GM12878 (cell line): Measurements from ENCODE around the gene ANOS1. TPM values are rescaled to one million over a fixed set of nuclear protein-coding genes. Genes with fewer than 3 reads are reported as not detected.

Experiments
- ATAC-seq: fragments of 200-7000 bp; cut with Tn5 transposase; 3 replicates; pipeline ENCODE4 v1.9.1; 2020; ENCODE audit warnings: mild to moderate bottlenecking, moderate library complexity
- BruUV-seq: library from RNA; stranded (reverse); fragments of 400-500 nt; replicated peaks from 2 replicates; lab custom pipeline; 2021; lab: Mats Ljungman, UMichigan
- CTCF ChIA-PET: fragments of 300-600 bp; sonication (Branson Sonifier 250); formaldehyde crosslinking; extraction: SDS; loops from one replicate; lab custom pipeline; 2021; ENCODE audit warnings: inconsistent platforms; lab: Yijun Ruan, JAX
- POLR2A ChIA-PET: fragments of 350-600 bp; formaldehyde crosslinking; extraction: SDS; loops from one replicate; lab custom pipeline; 2021; ENCODE audit warnings: inconsistent platforms; lab: Charles Lee
- RAD21 ChIA-PET: fragments of 300-600 bp; sonication (Branson Sonifier 250); formaldehyde crosslinking; loops from one replicate; lab custom pipeline; 2023; ENCODE audit warnings: antibody characterized with exemption; ENCODE audit not compliant: unreplicated experiment; lab: Charles Lee
- SMC1A ChIA-PET: fragments of 300-600 bp; sonication (Branson Sonifier 250); formaldehyde crosslinking; loops from one replicate; lab custom pipeline; 2023; ENCODE audit not compliant: unreplicated experiment, uncharacterized antibody; lab: Charles Lee
- DNase-seq: peaks from one replicate; pipeline ENCODE4 v3.0.0-alpha.2; 2011; ENCODE audit warnings: low read depth, low spot score
- FAIRE-seq: peaks from 3 replicates; lab custom pipeline; 2011; peaks lifted over from hg19 to GRCh38; lab: Jason Lieb, UNC
- H2AFZ ChIP-seq: 2 replicates; pipeline ENCODE4 v1.6.0; 2011; ENCODE audit warnings: low read depth, low read length, control low read depth; ENCODE audit not compliant: control insufficient read depth
- H3K27ac ChIP-seq: 2 replicates; pipeline ENCODE4 v1.5.1; 2011; ENCODE audit warnings: control low read depth; ENCODE audit not compliant: control insufficient read depth, insufficient read depth
- H3K27me3 ChIP-seq, 2 experiments: replicated peaks in 1 of 2; 2 replicates each; pipeline versions ENCODE4 v1.6.0 to v1.6.1; 2011; ENCODE audit warnings: low read length in 1 of 2; ENCODE audit not compliant: control insufficient read depth in 2 of 2, insufficient read depth in 2 of 2
- H3K36me3 ChIP-seq, 2 experiments: 2 replicates each; pipeline ENCODE4 v1.5.1; 2011; ENCODE audit warnings: low read length in 1 of 2; ENCODE audit not compliant: control insufficient read depth in 2 of 2, insufficient read depth in 2 of 2
- H3K4me1 ChIP-seq: 2 replicates; pipeline ENCODE4 v1.6.1; 2011; ENCODE audit warnings: mild to moderate bottlenecking, low read length, moderate library complexity, mixed read lengths; ENCODE audit not compliant: control insufficient read depth, insufficient read depth
- H3K4me2 ChIP-seq: 2 replicates; pipeline ENCODE4 v1.6.0; 2011; ENCODE audit warnings: control low read depth; ENCODE audit not compliant: control insufficient read depth, insufficient read depth
- H3K4me3 ChIP-seq: fragments of 200-600 bp; sonication (generic); 2 replicates; pipeline ENCODE4 v1.5.1; 2016
- H3K79me2 ChIP-seq: 2 replicates; pipeline ENCODE4 v1.6.0; 2011; ENCODE audit warnings: low read length; ENCODE audit not compliant: control insufficient read depth, insufficient read depth
- H3K9ac ChIP-seq: 2 replicates; pipeline ENCODE4 v1.8.0; 2011; ENCODE audit warnings: low read length, control low read depth, mixed read lengths; ENCODE audit not compliant: control insufficient read depth, insufficient read depth
- H3K9me3 ChIP-seq: replicated peaks from 3 replicates; pipeline ENCODE4 v1.5.1; 2011; ENCODE audit warnings: mild to moderate bottlenecking, low read length; ENCODE audit not compliant: control insufficient read depth, insufficient read depth
- H4K20me1 ChIP-seq: 2 replicates; pipeline ENCODE4 v1.6.0; 2011; ENCODE audit not compliant: control insufficient read depth, insufficient read depth
- CBFB ChIP-seq: IDR thresholded peaks from 2 replicates; pipeline ENCODE4 v1.6.1; 2016; ENCODE audit warnings: antibody characterized with exemption, low read depth
- CEBPB ChIP-seq, 2 experiments: fragments of 150-350 bp in 1 of 2; IDR thresholded peaks; 2 replicates each; pipeline ENCODE4 v1.6.1; 2012 to 2014; ENCODE audit warnings: low read depth in 2 of 2, low read length in 2 of 2, borderline replicate concordance in 1 of 2, inconsistent platforms in 1 of 2
- CHD2 ChIP-seq: IDR thresholded peaks from 2 replicates; pipeline ENCODE4 v1.6.1; 2011; ENCODE audit warnings: low read depth, low read length, improper control_type of control experiment, borderline replicate concordance
- CTCF ChIP-seq, 3 experiments: IDR thresholded peaks in 2 of 3; conservative IDR thresholded peaks in 1 of 3; 2 replicates each; pipeline ENCODE4 v1.5.1; 2011; ENCODE audit warnings: low read depth in 3 of 3, low read length in 3 of 3, mild to moderate bottlenecking in 3 of 3, control low read depth in 2 of 3, moderate library complexity in 2 of 3, inconsistent platforms in 1 of 3, mixed read lengths in 1 of 3; ENCODE audit not compliant: control insufficient read depth in 2 of 3, insufficient read depth in 1 of 3; ENCODE audit errors: extremely low read depth in 1 of 3
- EED ChIP-seq: sonication (generic); IDR thresholded peaks from 2 replicates; pipeline ENCODE4 v1.6.1; 2016; ENCODE audit warnings: antibody characterized with exemption, low read depth
- FOXK2 ChIP-seq: fragments of 450-650 bp; IDR thresholded peaks from 2 replicates; pipeline ENCODE4 v1.6.1; 2017; ENCODE audit warnings: mild to moderate bottlenecking, moderate library complexity
- JUNB ChIP-seq: IDR thresholded peaks from 2 replicates; pipeline ENCODE4 v1.6.1; 2016; ENCODE audit warnings: antibody characterized with exemption, mild to moderate bottlenecking
- MYC ChIP-seq: IDR thresholded peaks from 2 replicates; pipeline ENCODE4 v1.6.1; 2011; ENCODE audit warnings: mild to moderate bottlenecking, low read length, moderate library complexity, inconsistent platforms; ENCODE audit not compliant: insufficient read depth, insufficient replicate concordance, insufficient read length, severe bottlenecking
- NFYA ChIP-seq: IDR thresholded peaks from 2 replicates; pipeline ENCODE4 v1.6.1; 2011; ENCODE audit warnings: low read depth, mild to moderate bottlenecking, low read length, improper control_type of control experiment, borderline replicate concordance
- NR2C2 ChIP-seq: IDR thresholded peaks from 2 replicates; pipeline ENCODE4 v1.6.1; 2011; ENCODE audit warnings: borderline replicate concordance, low read depth; ENCODE audit not compliant: control insufficient read depth, insufficient read length
- PML ChIP-seq: IDR thresholded peaks from 2 replicates; pipeline ENCODE4 v1.6.1; 2012; ENCODE audit warnings: low read length, inconsistent platforms
- SIN3A ChIP-seq: IDR thresholded peaks from 2 replicates; pipeline ENCODE4 v1.6.1; 2012; ENCODE audit warnings: low read depth, low read length, improper control_type of control experiment
- ZBED1 ChIP-seq: IDR thresholded peaks from 2 replicates; pipeline ENCODE4 v1.6.1; 2016; ENCODE audit warnings: borderline replicate concordance
- WGBS: methylation state at CpG from one replicate; pipeline ENCODE4 v1.1.6; 2016; ENCODE audit warnings: low lambda C conversion rate; ENCODE audit not compliant: insufficient replicate concordance, insufficient coverage; ENCODE audit errors: missing lambda C conversion rate; 5-methylcytosine and 5-hydroxymethylcytosine counted together
- in situ Hi-C: fragments of 300-500 bp; cut with MboI; formaldehyde crosslinking; loops from 9 replicates; pipeline ENCODE4 v1.14.3; 2018; ENCODE audit warnings: mixed read lengths
- intact Hi-C: fragments of 100-400 bp; cut with micrococcal nuclease; formaldehyde crosslinking; loops from one replicate; pipeline ENCODE4 v1.14.2; 2022; ENCODE audit not compliant: unreplicated experiment
- polyA plus RNA-seq, 11 experiments: library from polyadenylated mRNA; depleted of rRNA in 4 of 11; unstranded in 6 of 11; stranded (reverse) in 5 of 11; fragments of >200 nt; fragmentation: Nextera tagmentation in 4 of 11; fragmentation: Illumina TruSeq in 1 of 11; extraction: Ambion mirVana in 4 of 11; extraction: Trizol in 1 of 11; gene quantifications; 1 replicate in 1 of 11; 2 replicates in 10 of 11; pipeline versions ENCODE4 v1.2.1 to v1.2.3, GENCODE V29; 2011 to 2016; ENCODE audit warnings: inconsistent platforms in 2 of 11, missing spikeins in 2 of 11, low read depth in 1 of 11
- total RNA-seq, 4 experiments: library from RNA; depleted of rRNA in 3 of 4; stranded (reverse); fragments of >200 nt in 3 of 4; fragmentation: Illumina TruSeq in 1 of 4; extraction: Trizol in 1 of 4; gene quantifications; 2 replicates each; pipeline versions ENCODE4 v1.2.1 to v1.2.3, GENCODE V29; 2013 to 2021
- TF ChIP-seq, protein P1 (sequence below): fragments of 450-650 bp; IDR thresholded peaks from 2 replicates; pipeline ENCODE4 v1.6.1; 2016; ENCODE audit warnings: mild to moderate bottlenecking

Gene ANOS1
- total and polyA plus RNA-seq, 10 of the 15 experiments (the other 5 are each of a cell fraction or from before 2014, with no cell fraction given): under 0.01 to 4.0 (median 0.03) TPM; not detected in 3

DNA sequence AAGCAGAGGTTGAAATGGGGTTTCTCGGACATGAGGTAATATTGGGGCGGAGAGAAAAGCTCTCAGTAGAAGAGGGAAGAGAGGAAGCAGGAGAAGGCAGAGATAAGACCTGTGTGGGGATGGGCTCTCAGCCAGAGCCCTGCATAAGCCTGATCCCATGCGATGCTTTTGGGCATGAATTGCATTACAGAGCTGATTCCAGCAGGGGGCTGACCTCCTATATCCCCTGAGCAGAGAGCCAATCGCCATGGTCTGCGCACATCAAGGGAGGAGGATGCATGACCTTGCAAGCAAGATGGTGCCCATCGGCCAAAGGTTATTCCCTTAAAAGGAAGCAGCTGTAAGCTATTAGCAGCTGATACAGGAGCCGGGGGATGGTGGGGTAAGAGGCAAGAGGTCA lies 7.6 kb downstream of the ANOS1 start:
- H3K4me2 ChIP-seq: no peak overlapping the region
- FAIRE-seq: no peak
- no peaks in the 10 kb centered on the region for H3K9me3 ChIP-seq
- H2AFZ ChIP-seq: no peak overlapping the region
- in situ Hi-C loops (no loop called here), intact Hi-C loops (no loop called here)
- no peaks in the 10 kb centered on the region for H4K20me1 ChIP-seq
- no peaks in the 10 kb centered on the region for H3K36me3 ChIP-seq
- DNase-seq: no peak
- ChIA-PET RAD21 (no interaction called here), SMC1A (interaction anchor here (1.4 kb wide), 1 partner anchor 14 kb away, joined by 3 read pairs; no protein-coding TSS in a partner anchor), POLR2A (no interaction called here), CTCF (interaction anchor here (0.9 to 1.7 kb wide), 3 partner anchors 10 to 30 kb away, joined by 3 to 7 read pairs (median 4); no protein-coding TSS in a partner anchor)
- H3K4me3 ChIP-seq: no peak overlapping the region
- peak; percentile 63 for ATAC-seq
- H3K27me3 ChIP-seq: no peaks in the 10 kb centered on the region
- no peak overlapping the region for H3K27ac ChIP-seq
- H3K79me2 ChIP-seq: no peaks in the 10 kb centered on the region
- H3K4me1 ChIP-seq: no peaks in the 10 kb centered on the region
- no TSS peak for BruUV-seq
- 0 out of 6 replicates have a peak, but pooled peaks of 1 of the 3 experiments have one; percentile 19 for TF ChIP-seq CTCF (IDR thresholded peaks at IDR 0.05 in 2 of 3, conservative IDR thresholded peaks at IDR 0.05 in 1 of 3; ENCODE audit: control insufficient read depth in 2 of 3, extremely low read depth in 1 of 3, insufficient read depth in 1 of 3, low read depth in 3 of 3, low read length in 3 of 3)
- no peak for TF ChIP-seq CBFB
- TF ChIP-seq CEBPB (IDR thresholded peaks at IDR 0.05; ENCODE audit: borderline replicate concordance in 1 of 2, low read depth in 2 of 2, low read length in 2 of 2): no peak
- WGBS: 61% methylated on average over 6 of the region's 7 CpGs
- no peak overlapping the region for H3K9ac ChIP-seq

DNA sequence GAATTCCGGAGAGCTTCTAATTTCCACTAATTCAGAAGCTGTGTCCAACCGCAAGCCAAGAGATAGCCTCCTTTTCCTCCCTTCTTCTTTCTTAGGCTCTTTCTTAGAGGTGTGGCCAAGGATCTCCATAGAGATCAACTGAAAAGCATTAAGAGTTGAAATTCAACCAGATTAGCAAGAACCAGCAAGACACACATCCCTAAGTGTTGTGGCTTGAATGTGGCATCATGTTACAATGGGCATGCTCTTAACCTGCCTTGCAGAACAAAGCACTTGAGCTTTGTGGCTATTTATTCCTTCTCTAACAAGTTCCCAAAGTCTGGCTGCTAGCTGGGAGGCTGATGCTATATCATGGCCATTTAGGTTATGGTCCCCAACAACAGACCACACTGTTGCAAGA lies 10.4 kb downstream of the ANOS1 start:
- in situ Hi-C loops: no loop called here
- RAD21 ChIA-PET: no interaction called here
- TF ChIP-seq SIN3A: no peak
- TF ChIP-seq NR2C2: no peak
- no peak for TF ChIP-seq FOXK2
- TF ChIP-seq, protein P1, sequence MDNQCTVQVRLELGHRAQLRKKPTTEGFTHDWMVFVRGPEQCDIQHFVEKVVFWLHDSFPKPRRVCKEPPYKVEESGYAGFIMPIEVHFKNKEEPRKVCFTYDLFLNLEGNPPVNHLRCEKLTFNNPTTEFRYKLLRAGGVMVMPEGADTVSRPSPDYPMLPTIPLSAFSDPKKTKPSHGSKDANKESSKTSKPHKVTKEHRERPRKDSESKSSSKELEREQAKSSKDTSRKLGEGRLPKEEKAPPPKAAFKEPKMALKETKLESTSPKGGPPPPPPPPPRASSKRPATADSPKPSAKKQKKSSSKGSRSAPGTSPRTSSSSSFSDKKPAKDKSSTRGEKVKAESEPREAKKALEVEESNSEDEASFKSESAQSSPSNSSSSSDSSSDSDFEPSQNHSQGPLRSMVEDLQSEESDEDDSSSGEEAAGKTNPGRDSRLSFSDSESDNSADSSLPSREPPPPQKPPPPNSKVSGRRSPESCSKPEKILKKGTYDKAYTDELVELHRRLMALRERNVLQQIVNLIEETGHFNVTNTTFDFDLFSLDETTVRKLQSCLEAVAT: no peak
- no peak for TF ChIP-seq EED
- no peak for TF ChIP-seq CHD2
- TF ChIP-seq MYC: no peak
- TF ChIP-seq NFYA: no peak
- TF ChIP-seq ZBED1: no peak
- TF ChIP-seq PML: no peak
- no peak for TF ChIP-seq JUNB

More for the DNA sequence above, 10.4 kb downstream of the ANOS1 start:
- Histone ChIP-seq H3K9me3 (no peaks in the 10 kb centered on the region), H3K27ac (no peak overlapping the region), H3K9ac (no peak overlapping the region), H3K79me2 (no peaks in the 10 kb centered on the region), H3K4me2 (no peak overlapping the region), H3K36me3 (no peaks in the 10 kb centered on the region), H2AFZ (no peak overlapping the region), H3K27me3 (no peaks in the 10 kb centered on the region), H3K4me1 (no peaks in the 10 kb centered on the region), H4K20me1 (no peaks in the 10 kb centered on the region), H3K4me3 (no peak overlapping the region)
- DNase-seq: no peak
- no peak for ATAC-seq
- POLR2A ChIA-PET: no interaction called here
- intact Hi-C loops: no loop called here
- CTCF ChIA-PET: interaction anchor here (0.9 kb wide), 1 partner anchor 681 kb away, joined by 3 read pairs; no protein-coding TSS in a partner anchor
- SMC1A ChIA-PET: no interaction called here
- no peak for FAIRE-seq
- BruUV-seq: no TSS peak
- WGBS: 25% methylated on average over 2 of the region's 2 CpGs
